Measurements from ENCODE around the gene EFNA1. TPM values are rescaled to one million over a fixed set of nuclear protein-coding genes. Genes with fewer than 3 reads are reported as not detected.

Gene EFNA1
- total RNA-seq, 1 experiment from 2014 or later: 49.9 TPM

- ChIA-PET CTCF (interaction anchor here (1.3 to 1.8 kb wide), 3 partner anchors 86 to 526 kb away, joined by 4 to 14 read pairs (median 4); partner anchors contain the start of gene KRTCAP2), POLR2A (ENCODE audit: unreplicated experiment) (no interaction called here)
- Histone ChIP-seq H3K79me2 (ENCODE audit: low read length) (no peaks in the 10 kb centered on the region), H3F3A (ENCODE audit: low read length, unreplicated experiment) (no peaks in the 10 kb centered on the region), H2AFZ (ENCODE audit: low read length) (peak overlapping the region; percentile 96), H3K27me3 (ENCODE audit: low read length) (peaks cover 20% of the 10 kb centered on the region), H3K4me3 (ENCODE audit: low read length) (peak overlapping the region; percentile 73), H3K4me1 (ENCODE audit: insufficient read depth, low read length) (peaks cover 51% of the 10 kb centered on the region), H3K9ac (ENCODE audit: low read length) (peak overlapping the region; percentile 77; the same call in 1 of the 2 replicates), H3K27ac (ENCODE audit: low read length) (peak overlapping the region; percentile 83), H3K36me3 (ENCODE audit: low read depth, low read length) (no peaks in the 10 kb centered on the region), H3K9me3 (ENCODE audit: low read length) (no peaks in the 10 kb centered on the region), H3K4me2 (ENCODE audit: low read length) (peak overlapping the region; percentile 99), H4K20me1 (ENCODE audit: low read length) (no peaks in the 10 kb centered on the region), H3K9me2 (replicated peaks; ENCODE audit: low read length) (no peaks in the 10 kb centered on the region)
- intact Hi-C loops (cut with micrococcal nuclease): no loop called here
- no TSS peak for BruUV-seq (replicated peaks)
- peak; percentile 65 for DNase-seq
- peak; percentile 4; the same call in 1 of the 2 replicates for ATAC-seq
- TF ChIP-seq EZH2phosphoT487 (IDR thresholded peaks at IDR 0.05; ENCODE audit: borderline replicate concordance, low read length) (no peak), EZH2 (IDR thresholded peaks at IDR 0.05; ENCODE audit: low read length, unreplicated experiment) (no peak)
- TF ChIP-seq, protein P1, sequence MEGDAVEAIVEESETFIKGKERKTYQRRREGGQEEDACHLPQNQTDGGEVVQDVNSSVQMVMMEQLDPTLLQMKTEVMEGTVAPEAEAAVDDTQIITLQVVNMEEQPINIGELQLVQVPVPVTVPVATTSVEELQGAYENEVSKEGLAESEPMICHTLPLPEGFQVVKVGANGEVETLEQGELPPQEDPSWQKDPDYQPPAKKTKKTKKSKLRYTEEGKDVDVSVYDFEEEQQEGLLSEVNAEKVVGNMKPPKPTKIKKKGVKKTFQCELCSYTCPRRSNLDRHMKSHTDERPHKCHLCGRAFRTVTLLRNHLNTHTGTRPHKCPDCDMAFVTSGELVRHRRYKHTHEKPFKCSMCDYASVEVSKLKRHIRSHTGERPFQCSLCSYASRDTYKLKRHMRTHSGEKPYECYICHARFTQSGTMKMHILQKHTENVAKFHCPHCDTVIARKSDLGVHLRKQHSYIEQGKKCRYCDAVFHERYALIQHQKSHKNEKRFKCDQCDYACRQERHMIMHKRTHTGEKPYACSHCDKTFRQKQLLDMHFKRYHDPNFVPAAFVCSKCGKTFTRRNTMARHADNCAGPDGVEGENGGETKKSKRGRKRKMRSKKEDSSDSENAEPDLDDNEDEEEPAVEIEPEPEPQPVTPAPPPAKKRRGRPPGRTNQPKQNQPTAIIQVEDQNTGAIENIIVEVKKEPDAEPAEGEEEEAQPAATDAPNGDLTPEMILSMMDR (conservative IDR thresholded peaks at IDR 0.05; ENCODE audit: low read depth, low read length): peak; percentile 95
Observed at GRCh38 chr1:155086128-155086741, 41.4 kb upstream of the EFNA1 start.

GRCh38 chr1:155086856-155087535, 40.7 kb upstream of the EFNA1 start:
- ChIA-PET CTCF (no interaction called here), POLR2A (ENCODE audit: unreplicated experiment) (no interaction called here)
- Histone ChIP-seq H3K4me3 (ENCODE audit: low read length) (no peak overlapping the region; the same call in 1 of the 2 replicates), H3K27me3 (ENCODE audit: low read length) (peaks cover 12% of the 10 kb centered on the region), H3K9ac (ENCODE audit: low read length) (no peak overlapping the region), H3K27ac (ENCODE audit: low read length) (no peak overlapping the region), H3K4me1 (ENCODE audit: insufficient read depth, low read length) (peaks cover 45% of the 10 kb centered on the region), H3K4me2 (ENCODE audit: low read length) (peak overlapping the region; percentile 99), H3F3A (ENCODE audit: low read length, unreplicated experiment) (no peaks in the 10 kb centered on the region), H3K36me3 (ENCODE audit: low read depth, low read length) (no peaks in the 10 kb centered on the region), H3K9me3 (ENCODE audit: low read length) (no peaks in the 10 kb centered on the region), H2AFZ (ENCODE audit: low read length) (no peak overlapping the region), H3K79me2 (ENCODE audit: low read length) (no peaks in the 10 kb centered on the region), H4K20me1 (ENCODE audit: low read length) (no peaks in the 10 kb centered on the region), H3K9me2 (replicated peaks; ENCODE audit: low read length) (no peaks in the 10 kb centered on the region)
- TF ChIP-seq EZH2 (IDR thresholded peaks at IDR 0.05; ENCODE audit: low read length, unreplicated experiment) (no peak), EZH2phosphoT487 (IDR thresholded peaks at IDR 0.05; ENCODE audit: borderline replicate concordance, low read length) (no peak)
- TF ChIP-seq, protein P1 (conservative IDR thresholded peaks at IDR 0.05; ENCODE audit: low read depth, low read length): no peak
- BruUV-seq (replicated peaks): no TSS peak
- ATAC-seq: no peak
- intact Hi-C loops (cut with micrococcal nuclease): no loop called here
- no peak for DNase-seq

All from PC-3 (cell line).